NCI-H2029 treated with DMSO at 0.1 percent for 48 hours (cell line): Measurements from ENCODE around the gene AGT.
"Not testable (repeated sequence)": the region's sequence is repeated elsewhere in the genome, so short reads cannot be mapped to it uniquely, and the experiment has no call there.

Source experiments
- DNase-seq: peaks from one replicate; lab custom pipeline; 2025; lab: John Stamatoyannopoulos, UW

The AGT gene

GRCh38 chr1:230707732-230708630 is 5.9 kb downstream of the AGT start:
- DNase-seq = no peak

GRCh38 chr1:230706887-230707731 is 6.8 kb downstream of the AGT start:
- no peak for DNase-seq

GRCh38 chr1:230706020-230706699 is 7.8 kb downstream of the AGT start:
- DNase-seq = no peak

GRCh38 chr1:230705289-230706019 is 8.5 kb downstream of the AGT start:
- no peak for DNase-seq

GRCh38 chr1:230704830-230705229 is 9.1 kb downstream of the AGT start:
- DNase-seq = no peak

GRCh38 chr1:230703679-230704385 is 10.1 kb downstream of the AGT start:
- no peak for DNase-seq

- DNase-seq = no peak
These were observed 10.8 kb downstream of the AGT start for GRCh38 chr1:230702934-230703678.

- no peak for DNase-seq
These were observed 11.8 kb downstream of the AGT start for GRCh38 chr1:230701895-230702768.

- no peak for DNase-seq
These were observed 12.5 kb downstream of the AGT start for GRCh38 chr1:230701434-230701833.

GRCh38 chr1:230700132-230700531 is 13.8 kb downstream of the AGT start:
- DNase-seq = no peak

GRCh38 chr1:230699716-230700115 is 14.2 kb downstream of the AGT start:
- no peak for DNase-seq

- not testable (repeated sequence) for DNase-seq
These were observed 15.0 kb downstream of the AGT start for GRCh38 chr1:230698964-230699363.

- DNase-seq = no peak
These were observed 15.8 kb downstream of the AGT start for GRCh38 chr1:230698130-230698529.

- DNase-seq = no peak
These were observed 17.0 kb downstream of the AGT start for GRCh38 chr1:230696722-230697437.

GRCh38 chr1:230696218-230696617 is 17.7 kb downstream of the AGT start:
- no peak for DNase-seq

- DNase-seq = no peak
These were observed 18.9 kb downstream of the AGT start for GRCh38 chr1:230694991-230695390.

GRCh38 chr1:230694464-230694863 is 19.5 kb downstream of the AGT start:
- DNase-seq = no peak

GRCh38 chr1:230693777-230694176 is 20.1 kb downstream of the AGT start:
- no peak for DNase-seq

- no peak for DNase-seq
These were observed 20.7 kb downstream of the AGT start for GRCh38 chr1:230693221-230693620.
